Measurements from ENCODE around the gene B3GNT8. TPM values are rescaled to one million over a fixed set of nuclear protein-coding genes. Genes with fewer than 3 reads are reported as not detected.

B3GNT8 gene
- total RNA-seq, 1 experiment from 2014 or later: not detected

- ChIA-PET CTCF (no interaction called here), POLR2A (ENCODE audit: unreplicated experiment) (no interaction called here)
- Histone ChIP-seq H3K27ac (no peak overlapping the region), H3K27me3 (ENCODE audit: insufficient read depth, low read depth) (no peaks in the 10 kb centered on the region), H3K9me3 (ENCODE audit: insufficient read depth, low read depth) (no peaks in the 10 kb centered on the region), H3K4me1 (replicated peaks; ENCODE audit: insufficient read depth) (no peaks in the 10 kb centered on the region), H4K20me1 (ENCODE audit: insufficient read depth) (no peaks in the 10 kb centered on the region), H3K4me3 (no peak overlapping the region), H3F3A (ENCODE audit: insufficient read depth, low read depth) (peaks cover 10% of the 10 kb centered on the region; the same call in 1 of the 2 replicates), H3K4me2 (no peak overlapping the region), H2AFZ (no peak overlapping the region), H3K9me2 (ENCODE audit: insufficient read depth) (no peaks in the 10 kb centered on the region), H3K79me2 (ENCODE audit: low read depth) (no peaks in the 10 kb centered on the region), H3K36me3 (ENCODE audit: low read depth) (no peaks in the 10 kb centered on the region)
- BruUV-seq (replicated peaks): no TSS peak
- DNase-seq: no peak
- no peak for TF ChIP-seq EZH2 (IDR thresholded peaks at IDR 0.05; ENCODE audit: low read depth)
- no peak for TF ChIP-seq CTCF (conservative IDR thresholded peaks at IDR 0.05)
- intact Hi-C loops (cut with micrococcal nuclease; ENCODE audit: unreplicated experiment): loop anchor here (2.0 to 10.0 kb wide), 2 partner anchors 76 to 110 kb away; partner anchors contain the start of gene TGFB1
These were observed 3.7 kb upstream of the B3GNT8 start for GRCh38 chr19:41430922-41431321.

DNA sequence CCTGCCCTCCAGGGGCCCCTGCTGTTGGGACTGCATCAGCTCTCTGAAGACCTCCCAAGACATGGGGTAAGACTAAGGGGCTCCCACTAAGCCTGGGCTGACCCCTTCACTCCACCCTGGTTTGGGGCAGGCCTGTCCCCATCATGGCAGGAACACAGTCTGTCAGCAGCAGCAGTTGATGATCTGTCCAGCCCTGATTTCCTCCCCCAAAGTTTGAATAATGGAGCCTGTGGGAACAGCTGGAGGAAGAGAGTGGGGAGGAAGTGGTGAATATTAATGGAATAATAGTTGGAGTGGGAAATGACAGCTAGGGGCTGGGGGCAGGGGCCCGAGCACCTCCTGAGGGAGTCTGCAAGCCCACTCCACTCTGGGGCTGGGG, 1.3 kb upstream of the B3GNT8 start:
- intact Hi-C loops (cut with micrococcal nuclease; ENCODE audit: unreplicated experiment): no loop called here
- Histone ChIP-seq H3K27ac (no peak overlapping the region), H3K79me2 (ENCODE audit: low read depth) (no peaks in the 10 kb centered on the region)

GRCh38 chr19:41427647-41428480, 690 bp upstream of the B3GNT8 start:
- ChIA-PET POLR2A (ENCODE audit: unreplicated experiment) (interaction anchor here (0.6 kb wide), 1 partner anchor 12 kb away, joined by 22 read pairs; the partner anchor contains the start of gene DMAC2), CTCF (no interaction called here)
- H3K27ac ChIP-seq: no peak overlapping the region
- H4K20me1 ChIP-seq (ENCODE audit: insufficient read depth): no peaks in the 10 kb centered on the region
- intact Hi-C loops (cut with micrococcal nuclease; ENCODE audit: unreplicated experiment): no loop called here
- BruUV-seq (replicated peaks): no TSS peak
- no peak overlapping the region for H3K4me3 ChIP-seq
- H3K9me2 ChIP-seq (ENCODE audit: insufficient read depth): no peaks in the 10 kb centered on the region
- no peaks in the 10 kb centered on the region for H3K79me2 ChIP-seq (ENCODE audit: low read depth)
- TF ChIP-seq CTCF (conservative IDR thresholded peaks at IDR 0.05): no peak
- no peak for TF ChIP-seq EZH2 (IDR thresholded peaks at IDR 0.05; ENCODE audit: low read depth)
- H3F3A ChIP-seq (ENCODE audit: insufficient read depth, low read depth): peaks cover 7% of the 10 kb centered on the region; the same call in 1 of the 2 replicates
- H2AFZ ChIP-seq: no peak overlapping the region
- no peak for DNase-seq
- no peaks in the 10 kb centered on the region for H3K9me3 ChIP-seq (ENCODE audit: insufficient read depth, low read depth)
- no peaks in the 10 kb centered on the region for H3K36me3 ChIP-seq (ENCODE audit: low read depth)
- H3K4me1 ChIP-seq (replicated peaks; ENCODE audit: insufficient read depth): no peaks in the 10 kb centered on the region
- H3K4me2 ChIP-seq: no peak overlapping the region
- no peaks in the 10 kb centered on the region for H3K27me3 ChIP-seq (ENCODE audit: insufficient read depth, low read depth)

More for the DNA sequence above, 1.3 kb upstream of the B3GNT8 start:
- H3K9me2 ChIP-seq (ENCODE audit: insufficient read depth): no peaks in the 10 kb centered on the region
- H3F3A ChIP-seq (ENCODE audit: insufficient read depth, low read depth): peaks cover 8% of the 10 kb centered on the region; the same call in 1 of the 2 replicates
- H4K20me1 ChIP-seq (ENCODE audit: insufficient read depth): no peaks in the 10 kb centered on the region
- POLR2A ChIA-PET (ENCODE audit: unreplicated experiment): no interaction called here
- no peaks in the 10 kb centered on the region for H3K36me3 ChIP-seq (ENCODE audit: low read depth)
- TF ChIP-seq CTCF (conservative IDR thresholded peaks at IDR 0.05) (no peak), EZH2 (IDR thresholded peaks at IDR 0.05; ENCODE audit: low read depth) (no peak)
- no peaks in the 10 kb centered on the region for H3K9me3 ChIP-seq (ENCODE audit: insufficient read depth, low read depth)
- CTCF ChIA-PET: no interaction called here
- no TSS peak for BruUV-seq (replicated peaks)
- no peak overlapping the region for H2AFZ ChIP-seq
- H3K4me2 ChIP-seq: no peak overlapping the region
- H3K4me1 ChIP-seq (replicated peaks; ENCODE audit: insufficient read depth): no peaks in the 10 kb centered on the region
- DNase-seq: no peak
- H3K4me3 ChIP-seq: no peak overlapping the region
- no peaks in the 10 kb centered on the region for H3K27me3 ChIP-seq (ENCODE audit: insufficient read depth, low read depth)

All from PC-9 (cell line).